ENCODE data around the gene FOXP1.

The FOXP1 gene

GRCh38 chr3:71515636-71516365 lies 67.7 kb downstream of the FOXP1 start:
- no peak overlapping the region for H3K4me3 ChIP-seq (ENCODE audit: low read length)
- DNase-seq (ENCODE audit: low read depth, low spot score): no peak

- H3K4me3 ChIP-seq (ENCODE audit: low read length): no peak overlapping the region
- DNase-seq (ENCODE audit: low read depth, low spot score): no peak
Measured at GRCh38 chr3:71514621-71515020, 68.9 kb downstream of the FOXP1 start.

- H3K4me3 ChIP-seq (ENCODE audit: low read length): no peak overlapping the region
- no peak for DNase-seq (ENCODE audit: low read depth, low spot score)
Measured at GRCh38 chr3:71513515-71513914, 70.0 kb downstream of the FOXP1 start.

- no peak overlapping the region for H3K4me3 ChIP-seq (ENCODE audit: low read length)
- no peak for DNase-seq (ENCODE audit: low read depth, low spot score)
Measured at GRCh38 chr3:71513081-71513480, 70.4 kb downstream of the FOXP1 start.

- H3K4me3 ChIP-seq (ENCODE audit: low read length): no peak overlapping the region
- DNase-seq (ENCODE audit: low read depth, low spot score): no peak
Measured at GRCh38 chr3:71512544-71512943, 71.0 kb downstream of the FOXP1 start.

- peak; percentile 42 for DNase-seq (ENCODE audit: low read depth, low spot score)
- H3K4me3 ChIP-seq (ENCODE audit: low read length): no peak overlapping the region
Measured at GRCh38 chr3:71512000-71512399, 71.5 kb downstream of the FOXP1 start.

GRCh38 chr3:71511446-71511845 lies 72.1 kb downstream of the FOXP1 start:
- H3K4me3 ChIP-seq (ENCODE audit: low read length): no peak overlapping the region
- DNase-seq (ENCODE audit: low read depth, low spot score): no peak

- no peak for DNase-seq (ENCODE audit: low read depth, low spot score)
- no peak overlapping the region for H3K4me3 ChIP-seq (ENCODE audit: low read length)
Measured at GRCh38 chr3:71511037-71511436, 72.5 kb downstream of the FOXP1 start.

- no peak overlapping the region for H3K4me3 ChIP-seq (ENCODE audit: low read length)
- DNase-seq (ENCODE audit: low read depth, low spot score): no peak
Measured at GRCh38 chr3:71510510-71510909, 73.0 kb downstream of the FOXP1 start.

- no peak for DNase-seq (ENCODE audit: low read depth, low spot score)
- H3K4me3 ChIP-seq (ENCODE audit: low read length): no peak overlapping the region
Measured at GRCh38 chr3:71509066-71509465, 74.5 kb downstream of the FOXP1 start.

GRCh38 chr3:71505767-71506350 lies 77.7 kb downstream of the FOXP1 start:
- DNase-seq (ENCODE audit: low read depth, low spot score): no peak

GRCh38 chr3:71504250-71505036 lies 79.1 kb downstream of the FOXP1 start:
- H3K4me3 ChIP-seq (ENCODE audit: low read length): no peak overlapping the region
- DNase-seq (ENCODE audit: low read depth, low spot score): no peak

More at GRCh38 chr3:71505767-71506350, 77.7 kb downstream of the FOXP1 start:
- no peak overlapping the region for H3K4me3 ChIP-seq (ENCODE audit: low read length)

- H3K4me3 ChIP-seq (ENCODE audit: low read length): no peak overlapping the region
- DNase-seq (ENCODE audit: low read depth, low spot score): no peak
Measured at GRCh38 chr3:71503525-71504249, 79.8 kb downstream of the FOXP1 start.

GRCh38 chr3:71502066-71502625 lies 81.4 kb downstream of the FOXP1 start:
- no peak for DNase-seq (ENCODE audit: low read depth, low spot score)
- no peak overlapping the region for H3K4me3 ChIP-seq (ENCODE audit: low read length)

- H3K4me3 ChIP-seq (ENCODE audit: low read length): no peak overlapping the region
- no peak for DNase-seq (ENCODE audit: low read depth, low spot score)
Measured at GRCh38 chr3:71500696-71501095, 82.8 kb downstream of the FOXP1 start.

- H3K4me3 ChIP-seq (ENCODE audit: low read length): no peak overlapping the region
- no peak for DNase-seq (ENCODE audit: low read depth, low spot score)
Measured at GRCh38 chr3:71499227-71499876, 84.2 kb downstream of the FOXP1 start.

GRCh38 chr3:71498543-71498942 lies 85.0 kb downstream of the FOXP1 start:
- no peak overlapping the region for H3K4me3 ChIP-seq (ENCODE audit: low read length)

GRCh38 chr3:71497971-71498444 lies 85.5 kb downstream of the FOXP1 start:
- H3K4me3 ChIP-seq (ENCODE audit: low read length): no peak overlapping the region
- no peak for DNase-seq (ENCODE audit: low read depth, low spot score)

More at GRCh38 chr3:71498543-71498942, 85.0 kb downstream of the FOXP1 start:
- DNase-seq (ENCODE audit: low read depth, low spot score): no peak

All from Jurkat, Clone E6-1 (cell line).